HPDE6-E6E7 (cell line): ENCODE data around the gene BANF2.
A peak's percentile ranks its signal among the peaks of the same experiment; 100 is the strongest.
"Not testable (repeated sequence)": the region's sequence is repeated elsewhere in the genome, so short reads cannot be mapped to it uniquely, and the experiment has no call there.

ENCODE experiments used
- DNase-seq: peaks from one replicate; pipeline ENCODE4 v3.0.0; 2011; ENCODE audit warnings: missing footprints; ENCODE audit errors: extremely low spot score

BANF2 gene

GRCh38 chr20:17699931-17700351, at the start of gene BANF2:
Gene BANF2 (plus strand): TSS chr20:17699966. CDS start chr20:17725026, 25,060 bp downstream.
- no peak for DNase-seq

- DNase-seq = no peak
Observed at GRCh38 chr20:17650301-17651128, 49.3 kb upstream of the BANF2 start.

- DNase-seq = no peak
Observed at GRCh38 chr20:17651129-17651759, 48.5 kb upstream of the BANF2 start.

- DNase-seq = peak; percentile 39
Observed at GRCh38 chr20:17651760-17652388, 47.9 kb upstream of the BANF2 start.

DNA sequence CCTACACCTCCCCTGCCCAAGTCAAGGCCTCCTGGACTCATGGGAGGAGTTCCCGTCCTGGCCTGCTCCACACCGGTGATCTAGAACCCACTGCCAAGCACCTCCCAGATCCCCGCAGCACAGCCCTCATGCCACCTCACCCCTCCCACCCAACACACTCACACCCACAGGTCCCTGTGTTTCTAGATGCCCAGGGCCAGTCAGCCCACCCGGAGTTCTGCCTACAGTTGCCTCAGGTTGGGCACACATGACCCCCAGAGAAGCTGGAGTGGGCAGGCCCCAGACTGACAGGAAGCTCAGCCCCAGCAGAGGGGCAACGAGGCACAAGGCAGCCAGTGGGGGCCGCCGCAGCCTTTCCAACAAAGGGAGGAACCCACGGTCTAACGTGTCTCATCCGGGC, 47.4 kb upstream of the BANF2 start:
- no peak for DNase-seq

DNA sequence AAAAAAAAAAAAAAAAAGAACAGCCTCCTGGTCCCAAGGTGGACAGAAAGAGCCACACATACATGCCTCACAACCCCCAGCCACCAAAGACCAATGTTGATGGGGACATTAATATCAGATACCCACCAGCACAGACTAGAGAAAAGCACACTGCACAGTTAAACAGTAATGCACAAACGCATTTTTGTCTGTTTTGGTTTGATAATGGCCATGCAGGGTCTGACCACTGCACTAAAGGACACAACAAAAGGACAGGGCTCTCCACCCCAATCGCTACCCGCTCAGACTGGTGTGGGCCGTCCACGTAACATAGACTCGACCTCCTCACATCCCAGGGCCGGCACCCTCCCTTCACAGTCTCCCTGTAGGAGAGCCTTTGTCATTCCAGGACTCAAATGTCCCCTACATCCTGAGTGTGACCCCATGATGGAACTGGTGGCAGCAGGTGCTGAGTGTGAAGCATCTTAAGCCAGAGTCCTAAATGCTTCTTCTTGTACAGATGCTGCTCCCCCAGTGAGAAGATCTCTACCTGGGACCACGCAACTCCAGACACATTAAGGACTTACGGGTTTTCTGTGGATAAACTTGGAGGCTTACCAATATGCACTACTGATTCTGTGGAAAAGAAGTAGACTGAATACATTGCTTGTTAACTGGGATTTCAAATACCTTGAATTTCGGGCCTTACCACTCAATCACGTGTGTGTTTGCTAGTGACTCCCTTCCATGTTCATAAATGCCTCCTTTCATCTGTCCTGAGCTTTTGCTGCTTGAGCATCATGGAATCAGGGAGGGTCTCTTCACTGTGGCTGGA, 45.7 kb upstream of the BANF2 start:
- no peak for DNase-seq

- DNase-seq = no peak
Observed at GRCh38 chr20:17654649-17655285, 45.0 kb upstream of the BANF2 start.

DNA sequence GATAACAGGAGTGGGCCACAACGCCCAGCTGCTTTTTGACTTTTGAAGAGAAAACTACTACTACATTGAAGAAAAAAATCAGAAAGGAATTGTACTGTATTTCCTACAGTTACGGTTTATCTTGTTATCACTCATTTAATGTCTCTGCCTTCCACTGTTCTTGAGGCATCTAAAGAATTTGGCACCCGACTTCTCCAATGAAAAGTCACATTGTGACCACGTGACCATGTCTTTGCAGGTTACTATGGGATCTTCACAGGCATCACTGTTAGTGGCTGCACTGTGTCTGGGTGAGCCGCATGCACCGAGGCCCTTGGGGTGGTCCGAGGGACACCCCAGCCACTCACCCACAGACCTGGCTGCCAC, 44.5 kb upstream of the BANF2 start:
- DNase-seq = no peak

DNA sequence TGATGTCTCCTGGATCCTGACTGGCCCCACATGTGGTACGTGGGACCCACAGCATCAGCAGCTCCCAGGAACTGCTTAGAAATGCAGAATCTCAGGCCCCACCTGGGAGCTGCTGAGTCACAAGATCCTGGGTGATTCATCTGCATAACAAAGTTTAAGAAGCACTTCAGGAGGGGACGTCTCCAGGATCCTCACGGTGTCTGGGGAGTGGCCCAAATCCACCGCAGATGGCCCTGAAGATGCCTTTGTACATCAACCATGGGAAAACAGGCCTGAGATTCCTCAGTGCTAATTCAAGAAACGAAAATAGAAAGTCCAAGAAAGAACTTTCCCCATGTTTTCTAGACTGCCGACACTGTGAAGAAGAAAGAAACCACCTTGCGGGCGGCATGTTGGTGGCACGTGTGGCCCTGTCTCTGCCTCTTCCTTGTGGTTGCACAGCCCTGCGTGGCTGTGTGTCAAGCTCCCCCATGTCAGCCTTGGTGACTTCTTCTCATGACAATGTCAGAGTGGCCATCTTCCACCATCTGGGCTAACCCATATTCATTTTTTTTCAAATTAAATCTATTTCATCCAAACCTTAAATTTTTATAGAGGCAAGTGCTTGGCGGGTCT, 43.8 kb upstream of the BANF2 start:
- DNase-seq = no peak

DNA sequence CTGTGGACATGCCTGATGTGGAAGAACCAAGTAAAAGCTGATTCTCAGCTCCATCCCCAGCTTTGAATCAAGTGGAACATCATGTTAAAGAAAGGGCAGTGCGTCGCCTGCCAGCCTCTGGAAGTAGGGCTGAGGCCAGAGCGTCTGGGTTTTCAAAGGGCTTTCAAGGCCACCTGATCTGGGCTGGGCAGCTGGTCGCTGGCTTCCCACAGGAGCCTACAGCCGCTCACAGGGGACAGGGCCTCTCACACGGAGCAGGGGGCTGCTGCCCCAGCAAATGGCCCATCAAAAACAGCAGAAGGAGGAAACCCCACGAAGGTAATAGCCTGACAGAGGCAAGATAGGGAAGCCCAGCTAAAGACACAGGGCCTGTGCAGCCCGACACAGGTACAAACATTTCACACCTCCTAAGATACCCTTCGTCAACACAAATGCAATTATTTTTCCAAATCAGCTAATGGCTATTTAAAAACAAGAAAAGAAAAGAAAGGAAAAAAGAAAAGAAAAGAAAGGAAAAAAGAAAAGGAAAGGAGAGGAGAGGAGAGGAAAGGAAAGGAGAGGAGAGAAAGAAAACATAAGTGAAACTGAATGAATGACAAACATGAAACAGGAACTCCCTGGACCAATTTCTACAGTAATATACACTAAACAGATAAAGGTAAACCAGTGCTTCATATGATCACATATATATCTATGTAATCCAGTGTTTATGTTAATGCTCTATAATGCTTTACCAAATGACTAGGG, 42.5 kb upstream of the BANF2 start:
- no peak for DNase-seq

DNA sequence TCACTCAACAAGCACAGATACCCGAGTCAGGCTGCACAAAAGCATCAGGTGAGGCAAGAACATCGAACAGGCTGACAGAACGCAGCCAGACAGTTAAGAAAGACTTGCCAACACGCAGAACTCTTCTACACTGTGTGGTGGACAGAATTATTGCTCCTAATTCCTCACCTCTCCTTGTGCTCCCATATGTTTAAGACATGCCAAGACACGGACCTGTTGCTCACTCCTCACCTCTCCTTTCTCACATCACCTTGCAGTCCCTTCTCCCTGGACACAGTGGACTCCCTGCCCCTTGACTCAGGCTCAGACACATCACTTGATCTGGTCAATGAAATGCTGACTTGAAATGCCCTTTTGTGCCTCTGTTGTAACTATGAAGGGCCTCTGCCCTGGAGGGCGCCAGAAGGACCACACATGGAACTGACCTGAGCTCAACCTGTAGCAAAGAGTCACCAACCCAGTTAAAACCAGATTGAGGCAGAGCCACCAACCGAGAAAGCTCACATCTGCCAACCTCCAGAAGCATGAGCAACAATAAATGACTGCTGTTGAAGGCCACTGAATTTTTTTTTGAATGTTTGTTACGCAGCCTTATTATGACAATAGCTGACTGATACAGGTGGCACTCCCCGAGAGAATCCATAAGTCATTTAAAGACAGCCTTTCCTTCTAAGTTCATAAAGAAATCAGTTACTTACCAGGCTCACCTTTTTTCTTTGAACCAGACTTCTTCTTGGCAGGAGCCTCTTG, 41.7 kb upstream of the BANF2 start:
- DNase-seq = no peak

DNA sequence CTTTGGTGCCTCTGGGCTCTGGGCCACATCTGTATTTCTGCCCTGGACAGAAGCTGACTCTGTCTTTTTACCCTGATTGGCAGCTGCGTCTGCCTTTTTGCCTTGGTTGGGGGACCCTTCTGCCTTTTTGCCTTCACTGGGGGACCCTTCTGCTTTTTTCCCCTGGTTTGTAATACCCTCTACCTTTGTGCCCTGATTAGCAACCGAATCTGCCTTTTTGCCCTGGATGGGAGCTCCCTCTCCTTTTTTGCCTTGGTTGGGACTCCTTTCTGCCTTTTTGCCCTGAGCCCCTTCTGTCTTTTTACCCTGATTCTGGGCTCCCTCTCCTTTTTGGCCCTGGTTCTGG, 41.1 kb upstream of the BANF2 start:
- no peak for DNase-seq

DNA sequence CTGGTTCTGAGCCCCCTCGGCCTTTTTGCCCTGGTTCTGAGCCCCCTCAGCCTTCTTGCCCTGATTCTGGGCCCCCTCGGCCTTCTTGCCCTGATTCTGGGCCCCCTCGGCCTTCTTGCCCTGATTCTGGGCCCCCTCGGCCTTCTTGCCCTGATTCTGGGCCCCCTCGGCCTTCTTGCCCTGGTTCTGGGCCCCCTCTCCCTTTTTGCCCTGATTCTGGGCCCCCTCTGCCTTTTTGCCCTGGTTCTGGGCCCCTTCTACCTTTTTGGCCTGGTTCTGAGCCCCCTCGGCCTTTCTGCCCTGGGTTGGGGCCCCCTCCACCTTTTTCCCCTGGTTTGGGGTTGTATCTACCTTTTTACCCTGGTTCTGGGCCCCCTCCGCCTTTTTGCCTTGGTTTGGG, 40.4 kb upstream of the BANF2 start:
- not testable (repeated sequence) for DNase-seq

GRCh38 chr20:17659801-17660200, 40.0 kb upstream of the BANF2 start:
- DNase-seq = no peak

DNA sequence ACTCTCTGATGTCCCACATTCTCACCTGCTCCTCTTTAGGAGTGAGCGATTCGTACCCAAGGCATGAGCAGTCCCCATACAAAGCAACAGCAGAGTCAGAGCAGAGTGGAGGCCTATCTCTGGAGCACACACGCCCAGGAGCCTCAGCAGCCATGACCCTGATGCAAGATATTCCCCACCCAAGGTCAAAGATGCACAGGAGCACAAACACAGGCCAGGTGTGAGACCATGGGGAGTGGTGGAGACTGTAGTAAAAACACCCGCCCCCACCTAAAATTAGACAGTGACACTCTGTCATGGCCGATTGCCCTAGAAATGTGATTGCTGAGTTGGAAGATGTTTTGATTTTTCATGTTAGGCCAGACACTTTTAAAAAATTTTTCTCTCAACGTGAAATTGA, 39.1 kb upstream of the BANF2 start:
- no peak for DNase-seq

DNA sequence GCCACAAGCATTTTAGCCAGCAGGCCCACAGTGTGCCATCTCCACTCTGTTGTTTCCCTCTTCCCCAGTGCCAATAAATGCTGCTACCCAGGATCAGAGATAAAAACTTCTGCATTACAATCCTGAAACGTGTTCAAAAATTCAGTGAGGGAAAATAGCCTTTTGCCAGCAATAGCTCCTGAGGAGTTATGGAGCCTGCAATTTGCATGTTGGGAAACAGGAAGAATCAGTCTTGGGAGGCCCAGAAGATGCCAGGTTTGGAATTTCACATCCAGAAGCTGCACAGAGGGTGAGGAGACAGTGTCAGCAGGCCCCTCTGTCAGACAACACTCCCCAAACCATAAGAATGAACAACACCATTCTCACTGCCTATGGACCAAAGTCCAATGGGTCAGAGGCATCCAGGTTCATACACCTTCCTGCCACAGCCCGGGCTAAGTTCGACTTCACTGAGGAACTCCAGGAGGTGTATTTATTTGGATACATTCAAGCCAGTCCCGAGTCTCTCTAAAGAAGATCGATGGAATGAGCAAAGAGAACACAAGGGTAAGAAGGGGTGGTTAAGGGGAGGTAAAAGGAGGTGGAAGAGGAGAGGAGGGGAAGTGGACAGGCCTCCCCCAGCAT, 38.5 kb upstream of the BANF2 start:
- no peak for DNase-seq

- DNase-seq = no peak
Observed at GRCh38 chr20:17662333-17663039, 37.3 kb upstream of the BANF2 start.

- no peak for DNase-seq
Observed at GRCh38 chr20:17663040-17663399, 36.7 kb upstream of the BANF2 start.

GRCh38 chr20:17663486-17663885, 36.3 kb upstream of the BANF2 start:
- DNase-seq = no peak
